ENCODE measurements around the gene LLCFC1.

GRCh38 chr7:142938611-142939010, 673 bp upstream of the LLCFC1 start:
- TF ChIP-seq POLR2A (IDR thresholded peaks at IDR 0.05) (no peak), CTCF (IDR thresholded peaks at IDR 0.05) (no peak)

Measured in testis (tissue), 2 donors.